ENCODE measurements around the gene FRMD4A.
A peak's percentile ranks its signal among the peaks of the same experiment; 100 is the strongest.

The FRMD4A gene

DNA sequence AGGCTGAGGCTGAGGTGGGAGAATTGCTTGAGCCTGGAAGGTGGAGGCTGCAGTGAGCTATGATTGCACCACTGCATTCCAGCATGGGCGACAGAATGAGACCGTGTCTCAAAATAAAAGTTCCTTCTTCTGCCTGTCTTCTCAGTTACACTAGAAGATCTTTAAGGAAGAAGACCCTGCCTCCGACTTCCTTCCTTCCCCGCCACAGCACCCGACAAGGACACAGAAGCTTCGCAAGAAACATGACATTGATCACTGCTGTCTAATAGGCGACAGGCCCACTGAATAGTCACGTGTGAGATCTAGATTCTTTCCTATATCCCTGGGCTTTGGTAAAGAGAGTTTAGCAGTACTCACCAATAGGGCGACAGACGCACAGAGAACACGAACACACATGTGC lies 625.8 kb downstream of the FRMD4A start:
- TF ChIP-seq, protein P1, sequence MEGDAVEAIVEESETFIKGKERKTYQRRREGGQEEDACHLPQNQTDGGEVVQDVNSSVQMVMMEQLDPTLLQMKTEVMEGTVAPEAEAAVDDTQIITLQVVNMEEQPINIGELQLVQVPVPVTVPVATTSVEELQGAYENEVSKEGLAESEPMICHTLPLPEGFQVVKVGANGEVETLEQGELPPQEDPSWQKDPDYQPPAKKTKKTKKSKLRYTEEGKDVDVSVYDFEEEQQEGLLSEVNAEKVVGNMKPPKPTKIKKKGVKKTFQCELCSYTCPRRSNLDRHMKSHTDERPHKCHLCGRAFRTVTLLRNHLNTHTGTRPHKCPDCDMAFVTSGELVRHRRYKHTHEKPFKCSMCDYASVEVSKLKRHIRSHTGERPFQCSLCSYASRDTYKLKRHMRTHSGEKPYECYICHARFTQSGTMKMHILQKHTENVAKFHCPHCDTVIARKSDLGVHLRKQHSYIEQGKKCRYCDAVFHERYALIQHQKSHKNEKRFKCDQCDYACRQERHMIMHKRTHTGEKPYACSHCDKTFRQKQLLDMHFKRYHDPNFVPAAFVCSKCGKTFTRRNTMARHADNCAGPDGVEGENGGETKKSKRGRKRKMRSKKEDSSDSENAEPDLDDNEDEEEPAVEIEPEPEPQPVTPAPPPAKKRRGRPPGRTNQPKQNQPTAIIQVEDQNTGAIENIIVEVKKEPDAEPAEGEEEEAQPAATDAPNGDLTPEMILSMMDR (conservative IDR thresholded peaks at IDR 0.05; ENCODE audit: control insufficient read depth, insufficient read depth, low read depth, low read length) = no peak
- DNase-seq (ENCODE audit: low read depth) = no peak
- peak overlapping the region; percentile 96 for H3K4me3 ChIP-seq (ENCODE audit: control insufficient read depth, low read depth, low read length)

DNA sequence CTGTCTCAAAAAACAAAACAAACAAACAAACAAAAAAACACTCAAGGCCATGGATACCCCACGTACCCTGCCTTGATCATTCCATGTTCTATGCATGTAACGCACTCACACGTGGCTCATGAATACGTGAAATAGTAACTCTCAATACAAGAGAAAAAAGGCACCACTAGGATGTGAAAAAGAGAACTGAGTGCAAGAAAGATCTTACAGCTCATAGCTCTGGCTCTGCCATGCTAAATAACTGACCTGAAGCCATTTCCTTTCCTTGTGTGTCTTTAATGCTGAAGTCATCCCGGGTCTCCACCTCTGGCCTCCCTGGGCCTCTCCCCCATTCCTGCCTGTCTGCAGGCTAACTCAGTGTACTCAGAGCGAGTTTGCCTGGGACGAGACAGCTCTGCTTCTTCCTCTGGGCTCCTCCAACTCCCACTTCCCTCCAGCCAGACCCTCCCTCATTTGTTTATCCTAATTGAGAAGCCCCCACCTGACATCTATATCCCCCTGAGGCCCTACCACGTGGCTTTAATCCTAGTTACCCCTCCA lies 626.7 kb downstream of the FRMD4A start:
- TF ChIP-seq, protein P1 (conservative IDR thresholded peaks at IDR 0.05; ENCODE audit: control insufficient read depth, insufficient read depth, low read depth, low read length) = no peak
- DNase-seq (ENCODE audit: low read depth) = no peak
- no peak overlapping the region for H3K4me3 ChIP-seq (ENCODE audit: control insufficient read depth, low read depth, low read length)

DNA sequence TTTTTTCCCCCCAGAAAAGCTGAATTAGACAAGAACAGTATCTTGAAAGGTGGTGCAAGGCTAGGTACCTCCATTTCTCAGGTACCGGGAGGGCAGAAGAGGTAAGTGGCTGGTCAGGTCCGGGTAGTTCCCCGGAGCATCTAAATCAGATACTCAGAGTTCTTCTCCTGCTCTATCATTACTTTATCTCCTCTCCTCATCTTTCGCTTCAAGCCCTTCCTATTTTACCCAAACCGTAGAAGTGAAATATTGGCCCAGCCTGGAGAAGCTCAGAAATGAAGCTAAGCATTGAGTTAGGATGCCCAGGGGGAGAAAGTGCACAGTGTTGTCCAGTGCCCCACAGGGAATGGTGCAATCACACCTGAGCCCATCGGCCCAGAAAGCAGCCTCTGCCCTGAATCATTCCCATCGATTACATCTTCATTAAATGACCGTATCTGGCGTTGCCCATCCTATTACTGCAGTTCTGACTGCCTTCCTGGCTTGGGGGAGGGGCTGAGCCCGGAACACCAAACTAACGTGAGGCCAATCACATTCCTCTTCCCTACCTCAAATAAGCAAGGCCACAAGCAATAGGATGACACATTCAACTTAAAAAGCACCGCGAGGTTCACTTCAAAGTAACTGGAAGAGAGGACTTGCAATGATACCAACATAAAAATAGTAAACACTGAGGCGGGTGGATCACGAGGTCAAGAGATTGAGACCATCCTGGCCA lies 627.5 kb downstream of the FRMD4A start:
- DNase-seq (ENCODE audit: low read depth) = no peak
- H3K4me3 ChIP-seq (ENCODE audit: control insufficient read depth, low read depth, low read length) = no peak overlapping the region
- TF ChIP-seq, protein P1 (conservative IDR thresholded peaks at IDR 0.05; ENCODE audit: control insufficient read depth, insufficient read depth, low read depth, low read length) = no peak

DNA sequence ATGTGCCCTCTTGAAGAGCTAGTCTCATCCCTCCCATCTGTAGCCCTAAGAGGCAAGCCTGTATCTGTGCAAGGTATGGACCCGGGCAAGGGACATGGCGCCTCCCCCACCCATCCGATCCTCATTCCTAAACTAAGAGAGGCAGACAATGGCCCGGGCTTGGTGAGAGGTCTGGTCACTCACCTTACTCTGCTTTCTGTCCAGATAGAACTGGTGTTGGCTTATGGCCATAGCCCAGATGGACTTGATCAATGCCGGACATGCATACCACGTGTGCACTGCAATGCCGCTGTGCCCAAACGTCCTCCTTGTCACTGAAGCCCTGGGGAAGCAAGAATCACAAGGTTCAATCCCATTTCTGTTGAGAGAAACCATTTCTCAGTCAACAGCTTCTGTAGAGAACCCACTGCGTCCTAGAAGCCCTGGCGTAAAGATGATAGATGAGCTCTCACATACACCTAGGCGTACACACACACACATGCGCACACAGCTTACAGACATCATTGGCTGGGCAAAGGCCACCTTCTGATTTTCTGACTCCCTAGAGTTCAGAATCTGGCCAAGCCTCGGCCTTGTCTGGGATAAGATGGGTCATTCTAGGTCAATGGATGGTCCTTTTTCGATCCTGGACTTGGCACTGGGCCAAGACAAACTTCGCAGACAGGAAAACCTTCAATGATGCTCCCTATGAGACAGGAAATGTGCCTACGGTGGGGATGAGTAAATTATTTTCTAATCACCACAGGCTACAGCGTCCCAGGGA lies 629.4 kb downstream of the FRMD4A start:
- H3K4me3 ChIP-seq (ENCODE audit: control insufficient read depth, low read depth, low read length) = no peak overlapping the region
- TF ChIP-seq, protein P1 (conservative IDR thresholded peaks at IDR 0.05; ENCODE audit: control insufficient read depth, insufficient read depth, low read depth, low read length) = no peak
- peak; percentile 41 for DNase-seq (ENCODE audit: low read depth)

DNA sequence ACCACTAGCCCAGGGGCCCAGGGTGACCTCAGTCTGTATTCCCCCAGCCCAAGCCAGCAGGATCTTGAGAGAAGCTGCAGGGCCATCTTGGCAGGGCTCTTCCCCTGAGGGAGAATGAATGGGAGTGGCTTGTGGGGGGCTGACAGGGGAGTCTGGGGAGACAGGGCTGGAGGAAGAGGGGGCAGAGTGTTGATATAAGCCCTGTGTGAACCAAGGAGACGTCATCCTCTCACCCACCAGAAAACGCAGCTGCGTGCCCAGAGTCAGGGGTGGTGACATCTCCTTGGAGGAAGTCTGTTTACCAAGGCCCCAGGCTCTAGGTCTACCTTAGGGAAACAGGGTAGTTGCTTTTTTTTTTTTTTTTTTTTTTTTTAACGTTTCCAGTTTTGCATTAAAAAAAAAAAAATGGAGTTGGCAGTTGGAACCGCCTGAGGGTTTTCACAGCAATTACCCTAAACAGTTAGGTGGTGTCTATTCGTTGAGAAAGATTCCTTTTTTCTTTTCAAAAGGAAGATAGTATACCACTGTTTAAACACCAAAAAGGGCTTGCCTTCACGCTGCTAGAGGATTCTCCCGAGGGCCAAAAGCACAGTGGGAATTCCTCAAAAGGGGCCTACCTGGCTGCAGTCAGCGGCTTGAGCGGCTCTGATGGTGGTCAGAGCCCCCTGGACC lies 630.1 kb downstream of the FRMD4A start:
- no peak for DNase-seq (ENCODE audit: low read depth)
- TF ChIP-seq, protein P1 (conservative IDR thresholded peaks at IDR 0.05; ENCODE audit: control insufficient read depth, insufficient read depth, low read depth, low read length) = no peak
- H3K4me3 ChIP-seq (ENCODE audit: control insufficient read depth, low read depth, low read length) = no peak overlapping the region

DNA sequence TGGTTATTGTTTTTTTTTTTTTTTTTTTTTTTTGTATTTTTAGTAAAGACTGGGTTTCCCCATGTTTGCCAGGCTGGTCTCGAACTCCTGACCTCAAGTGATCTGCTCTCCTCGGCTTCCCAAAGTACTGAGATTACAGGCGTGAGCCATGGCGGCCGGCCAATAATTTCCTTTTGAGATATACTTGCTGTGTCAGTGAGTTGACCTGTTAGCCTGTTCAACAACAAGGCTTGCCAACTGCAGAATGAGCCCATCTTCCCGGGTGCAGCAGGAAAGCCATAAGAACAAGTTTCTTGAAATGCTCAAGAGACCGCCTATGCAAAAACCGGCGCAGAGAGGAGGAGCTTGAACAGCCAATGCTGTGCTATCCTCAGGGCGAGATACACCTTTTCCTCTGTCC lies 631.5 kb downstream of the FRMD4A start:
- TF ChIP-seq, protein P1 (conservative IDR thresholded peaks at IDR 0.05; ENCODE audit: control insufficient read depth, insufficient read depth, low read depth, low read length) = no peak
- DNase-seq (ENCODE audit: low read depth) = no peak
- H3K4me3 ChIP-seq (ENCODE audit: control insufficient read depth, low read depth, low read length) = no peak overlapping the region
